Stimulated activated CD4-positive, alpha-beta T cell treated with anti-CD3 and anti-CD28 coated beads, TNF-alpha, amount 100 ng/mL, for 4 hours (primary cell): ENCODE measurements around the gene HNRNPF.
A peak's percentile ranks its signal among the peaks of the same experiment; 100 is the strongest.

Experiments
- DNase-seq, 3 experiments: peaks; one replicate each; pipeline ENCODE4 v3.0.0-alpha.2; 2020; ENCODE audit warnings: low read depth in 3 of 3

The HNRNPF gene

GRCh38 chr10:43421519-43421918 is 12.5 kb upstream of the HNRNPF start:
- DNase-seq: no peak

DNA sequence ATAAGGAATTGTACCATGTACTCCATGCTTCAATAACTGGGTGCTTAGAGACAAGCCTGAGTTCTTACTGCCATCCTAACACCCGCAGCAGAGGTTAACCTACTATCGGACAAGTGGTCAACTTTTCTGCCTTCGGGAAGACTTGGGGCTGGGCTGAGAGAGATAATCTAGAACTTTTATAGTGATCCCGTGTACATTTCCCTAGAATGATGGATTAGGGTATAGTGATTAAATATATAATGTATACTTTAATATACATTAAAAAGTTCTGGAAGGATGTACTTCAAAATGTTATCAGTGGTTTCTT is 12.2 kb upstream of the HNRNPF start:
- no peak for DNase-seq

GRCh38 chr10:43420369-43421200 is 11.6 kb upstream of the HNRNPF start:
- peak; percentile 54 to 64 (median 54) for DNase-seq

- no peak for DNase-seq
Measured at GRCh38 chr10:43419997-43420368, 11.0 kb upstream of the HNRNPF start.

DNA sequence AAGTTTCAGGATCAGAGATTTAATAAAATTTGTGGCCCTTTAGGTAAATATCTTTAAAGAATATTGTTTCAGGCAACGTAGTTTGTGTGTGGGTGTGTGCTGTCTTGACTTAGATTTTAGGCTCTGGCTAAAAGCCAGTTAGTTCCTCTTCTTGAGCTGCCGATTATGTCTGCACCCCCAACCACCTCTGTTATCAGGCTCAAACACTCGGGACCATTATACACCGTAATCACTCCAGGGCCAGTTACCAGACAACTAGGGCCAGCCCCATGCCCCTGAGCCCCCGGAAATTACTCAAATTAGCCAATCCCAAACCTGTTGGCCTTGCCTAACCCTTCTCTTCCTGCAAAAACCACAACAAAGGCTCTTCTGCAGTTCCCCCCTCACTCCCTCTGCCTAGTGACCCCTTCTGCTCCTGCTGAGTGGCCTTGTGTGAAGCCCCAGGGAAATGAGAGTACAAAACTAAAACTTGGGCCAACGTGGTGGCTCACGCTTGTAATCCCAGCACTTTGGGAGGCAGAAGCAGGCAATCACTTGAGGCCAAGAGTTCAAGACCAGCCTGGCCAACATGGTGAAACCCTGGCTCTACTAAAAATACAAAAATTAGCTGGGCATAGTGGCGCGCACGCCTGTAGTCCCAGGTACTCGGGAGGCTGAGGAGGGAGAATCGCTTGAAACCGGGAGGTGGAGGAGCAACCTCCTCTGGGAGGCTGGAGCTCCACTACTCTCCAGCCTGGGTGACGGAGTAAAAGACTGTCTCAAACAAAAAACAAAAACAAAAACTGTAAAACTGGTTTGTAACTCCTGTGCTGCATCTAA is 9.2 kb upstream of the HNRNPF start:
- DNase-seq: no peak

DNA sequence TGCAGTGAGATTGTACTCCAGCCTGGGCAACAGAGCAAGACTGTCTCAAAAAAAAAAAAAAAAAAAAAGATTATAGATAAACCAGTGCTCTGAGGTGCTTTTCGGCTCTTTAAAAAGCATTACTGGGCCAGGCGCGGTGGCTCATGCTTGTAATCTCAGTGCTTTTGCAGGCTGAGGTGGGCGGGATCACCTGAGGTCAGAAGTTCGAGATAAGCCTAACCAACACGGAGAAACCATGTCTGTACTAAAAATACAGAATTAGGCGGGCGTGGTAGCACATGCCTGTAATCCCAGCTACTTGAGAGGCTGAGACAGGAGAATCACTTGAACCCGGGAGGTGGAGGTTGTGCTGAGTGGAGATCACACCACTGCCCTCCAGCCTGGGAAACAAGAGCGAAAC is 6.6 kb upstream of the HNRNPF start:
- DNase-seq: no peak

- DNase-seq: no peak
Measured at GRCh38 chr10:43411536-43411935, 2.5 kb upstream of the HNRNPF start.

- no peak for DNase-seq
Measured at GRCh38 chr10:43410345-43410744, 1.4 kb upstream of the HNRNPF start.

DNA sequence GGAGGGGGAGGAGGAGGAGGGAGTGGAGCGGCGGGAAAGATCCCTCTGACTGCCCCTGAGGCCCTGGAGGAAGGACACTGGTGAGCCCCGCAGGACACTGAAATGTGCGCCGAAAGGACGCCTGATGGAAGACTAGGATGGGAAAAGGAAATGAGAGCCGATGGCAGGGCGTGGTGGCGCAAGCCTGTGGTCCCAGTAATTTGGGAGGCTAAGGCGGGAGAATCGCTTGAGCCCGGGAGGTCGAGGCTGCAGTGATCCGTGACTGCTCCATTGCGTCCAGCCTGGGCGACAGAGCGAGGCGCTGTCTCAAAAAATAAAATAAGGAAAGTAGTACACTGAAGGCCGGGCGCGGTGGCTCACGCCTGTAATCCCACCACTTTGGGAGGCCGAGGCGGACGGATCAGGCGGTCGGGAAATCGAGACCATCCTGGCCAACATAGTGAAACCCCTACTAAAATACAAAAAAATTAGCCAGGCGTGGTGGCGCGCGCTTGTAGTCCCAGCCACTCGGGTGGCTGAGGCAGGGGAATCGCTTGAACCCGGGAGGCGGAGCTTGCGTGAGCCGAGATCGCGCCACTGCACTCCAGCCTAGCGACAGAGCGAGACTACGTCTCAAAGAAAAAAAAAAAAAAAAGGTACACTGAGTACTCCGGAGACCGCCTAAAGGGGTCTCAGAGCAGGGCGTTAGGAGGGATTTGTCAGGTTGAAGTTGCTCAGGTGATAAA is 561 bp upstream of the HNRNPF start:
- peak; percentile 50 to 51 (median 50) for DNase-seq

- DNase-seq: peak in 1 of 3 experiments; percentile 29
Measured at GRCh38 chr10:43408331-43408709, 666 bp downstream of the HNRNPF start.

DNA sequence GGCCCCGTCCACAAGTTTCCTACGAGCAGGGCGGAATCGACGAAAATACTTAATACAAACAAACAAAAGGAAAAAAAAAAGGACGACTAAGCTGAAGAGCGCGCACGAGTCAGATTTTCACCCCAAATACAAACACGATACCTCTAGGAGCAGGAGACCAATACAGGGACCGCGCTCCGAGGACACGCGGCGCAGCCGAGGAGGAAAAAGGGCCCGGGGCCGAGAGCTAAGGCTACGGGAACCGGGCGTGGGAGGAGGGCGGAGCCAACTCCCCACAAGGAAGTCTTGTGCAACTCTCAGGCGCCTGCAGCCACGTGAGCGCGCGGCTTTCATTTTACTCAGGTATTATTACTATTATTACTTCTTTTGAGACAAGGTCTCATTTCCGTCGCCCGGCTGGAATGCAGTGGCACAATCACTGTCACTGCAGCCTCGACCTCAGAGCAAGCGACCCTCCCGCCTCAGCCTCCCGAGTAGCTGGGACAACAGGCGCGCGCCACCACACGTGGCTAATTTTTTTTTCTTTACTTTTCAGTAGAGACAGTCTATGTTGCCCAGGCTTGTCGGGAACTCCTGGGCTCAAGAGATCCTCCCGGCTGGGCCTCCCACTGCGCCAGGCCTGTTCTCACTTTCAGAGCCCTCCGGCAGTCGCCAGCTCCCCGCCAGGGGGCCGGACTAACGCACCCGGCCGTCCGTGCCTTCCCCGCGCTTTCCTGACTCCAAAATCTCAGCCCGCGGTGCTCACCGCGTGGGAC is 1.2 kb downstream of the HNRNPF start:
- peak; percentile 80 to 83 (median 82) for DNase-seq

- DNase-seq: peak; percentile 23 to 39 (median 26)
Measured at GRCh38 chr10:43407148-43407575, 1.8 kb downstream of the HNRNPF start.

DNA sequence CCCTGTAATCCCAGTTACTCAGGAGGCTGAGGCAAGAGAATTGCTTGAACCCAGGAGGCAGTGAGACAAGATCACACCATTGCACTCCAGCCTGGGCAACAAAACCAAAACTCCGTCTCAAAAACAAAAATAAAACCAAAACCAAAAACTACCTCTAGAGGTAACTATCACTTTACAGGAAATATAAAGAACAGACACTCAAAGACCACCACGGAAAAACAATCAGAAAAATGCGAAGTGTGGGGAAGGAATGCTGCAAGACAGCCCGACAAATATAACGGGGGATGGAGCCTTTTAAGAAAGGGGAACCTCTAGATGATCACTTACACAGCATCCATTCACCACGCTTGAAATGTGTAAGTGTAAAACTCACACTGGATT is 4.3 kb downstream of the HNRNPF start:
- DNase-seq: no peak

GRCh38 chr10:43403911-43404703 is 4.9 kb downstream of the HNRNPF start:
- no peak for DNase-seq

- no peak for DNase-seq
Measured at GRCh38 chr10:43402880-43403452, 6.0 kb downstream of the HNRNPF start.

DNA sequence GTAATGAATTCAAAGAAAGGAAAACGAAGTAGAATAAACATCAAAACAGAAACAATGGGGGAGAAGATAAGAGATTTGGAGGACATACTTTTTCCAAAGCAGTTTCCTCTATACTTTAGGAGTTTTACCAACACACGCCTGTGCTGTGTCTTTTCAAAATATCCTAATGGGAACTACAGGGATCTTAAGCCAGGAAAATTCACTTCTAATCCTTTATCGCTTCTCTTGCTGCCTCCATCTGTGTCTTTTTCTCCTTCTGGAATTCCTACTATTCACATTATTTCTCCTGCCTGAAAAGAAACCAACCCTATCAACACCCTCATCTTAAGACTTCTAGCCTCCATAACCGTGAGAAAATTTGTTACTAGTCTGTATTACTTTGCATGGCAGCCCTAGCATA is 6.8 kb downstream of the HNRNPF start:
- DNase-seq: no peak

- no peak for DNase-seq
Measured at GRCh38 chr10:43401627-43402026, 7.4 kb downstream of the HNRNPF start.

DNA sequence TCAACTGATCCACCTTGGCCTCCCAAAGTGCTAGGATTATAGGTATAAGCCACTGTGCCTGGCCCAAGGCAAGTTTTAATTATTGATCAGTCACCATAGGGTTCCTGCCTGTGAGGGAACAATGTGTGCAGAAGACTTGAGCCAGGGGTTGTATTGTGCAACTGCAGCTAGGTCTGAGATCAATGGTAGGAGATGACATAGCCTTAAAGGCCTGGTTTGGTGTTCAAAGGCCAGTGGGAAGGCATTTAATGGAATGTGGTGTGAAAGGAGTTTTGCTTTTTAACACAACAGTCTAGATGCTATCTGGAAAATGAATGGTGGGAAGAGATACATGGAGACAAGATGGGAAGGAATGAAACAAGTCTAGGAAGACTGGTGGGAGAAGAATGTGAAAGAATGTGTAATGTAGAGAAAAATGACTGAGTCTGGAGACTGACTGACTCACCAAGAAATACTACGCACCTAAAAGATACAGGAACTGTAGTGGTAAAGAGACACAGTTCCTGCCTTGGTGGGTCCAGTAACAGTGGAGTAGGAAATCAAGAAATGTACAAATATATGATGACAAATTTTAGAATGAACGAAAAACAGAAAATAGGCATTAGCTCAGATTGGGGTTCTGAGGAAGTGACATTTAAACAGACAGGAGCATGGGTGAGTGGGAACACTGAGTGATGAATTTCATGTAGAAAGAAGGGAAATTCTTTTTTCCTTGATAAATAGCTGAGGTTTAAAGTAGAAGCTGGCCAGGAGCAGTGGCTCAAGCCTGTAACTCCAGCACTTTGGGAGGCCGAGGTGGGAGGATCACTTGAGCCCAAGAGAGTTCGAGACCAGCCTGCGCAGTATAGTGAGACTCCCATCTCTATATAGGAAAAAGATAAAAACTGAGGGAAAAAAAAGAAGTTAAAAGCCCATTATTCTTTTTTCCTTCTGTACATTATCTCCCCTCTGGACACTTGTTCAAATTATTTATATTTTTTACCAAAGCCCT is 9.4 kb downstream of the HNRNPF start:
- no peak for DNase-seq

DNA sequence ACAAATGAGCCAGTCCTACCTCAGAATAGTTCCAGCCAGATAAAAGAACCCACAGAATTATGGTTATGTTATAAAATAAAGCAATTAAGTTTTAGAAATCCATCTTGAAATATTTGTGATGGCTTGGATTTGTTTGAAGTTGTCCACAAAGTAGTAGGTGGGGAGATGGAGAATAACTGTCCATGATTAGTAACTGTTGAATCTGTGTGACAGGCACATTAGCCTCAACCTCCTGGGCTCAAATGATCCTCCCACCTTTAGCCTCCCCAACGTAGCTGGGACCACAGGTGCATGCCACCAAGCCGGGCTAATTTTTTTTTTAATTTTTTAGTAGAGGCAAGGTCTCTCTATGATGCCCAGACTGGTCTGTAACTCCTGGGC is 10.1 kb downstream of the HNRNPF start:
- DNase-seq: no peak
